Hematopoietic multipotent progenitor cell treated with erythropoietin and hydrocortisone succinate and interleukin-3 and kit ligand, for 6 days (in vitro differentiated cells): Measurements from ENCODE around the gene NOTCH1.
"Not testable (repeated sequence)": the region's sequence is repeated elsewhere in the genome, so short reads cannot be mapped to it uniquely, and the experiment has no call there.

Experiments
- DNase-seq: peaks from one replicate; pipeline ENCODE4 v3.0.0-alpha.2; 2015

NOTCH1 gene

GRCh38 chr9:136545965-136546696 is at the start of gene NOTCH1:
Gene NOTCH1, minus strand, starts transcription at chr9:136546048. Its CDS starts 262 bp downstream, at chr9:136545786.
- peak; percentile 88 for DNase-seq

GRCh38 chr9:136594492-136594891 is 48.6 kb upstream of the NOTCH1 start:
- no peak for DNase-seq

GRCh38 chr9:136593581-136593980 is 47.7 kb upstream of the NOTCH1 start:
- DNase-seq, result no peak

GRCh38 chr9:136592666-136593065 is 46.8 kb upstream of the NOTCH1 start:
- no peak for DNase-seq

- DNase-seq, result no peak
Observed at GRCh38 chr9:136590821-136591752, 45.2 kb upstream of the NOTCH1 start.

GRCh38 chr9:136589766-136590763 is 44.2 kb upstream of the NOTCH1 start:
- DNase-seq, result no peak

GRCh38 chr9:136588663-136589464 is 43.0 kb upstream of the NOTCH1 start:
- DNase-seq, result no peak

GRCh38 chr9:136587944-136588662 is 42.3 kb upstream of the NOTCH1 start:
- no peak for DNase-seq

GRCh38 chr9:136587145-136587943 is 41.5 kb upstream of the NOTCH1 start:
- peak; percentile 35 for DNase-seq

- DNase-seq, result no peak
Observed at GRCh38 chr9:136586391-136586953, 40.6 kb upstream of the NOTCH1 start.

GRCh38 chr9:136585531-136586120 is 39.8 kb upstream of the NOTCH1 start:
- DNase-seq, result no peak

GRCh38 chr9:136584934-136585333 is 39.1 kb upstream of the NOTCH1 start:
- no peak for DNase-seq

GRCh38 chr9:136584401-136584932 is 38.6 kb upstream of the NOTCH1 start:
- no peak for DNase-seq

GRCh38 chr9:136582977-136583735 is 37.3 kb upstream of the NOTCH1 start:
- no peak for DNase-seq

GRCh38 chr9:136581614-136582447 is 36.0 kb upstream of the NOTCH1 start:
- no peak for DNase-seq

- not testable (repeated sequence) for DNase-seq
Observed at GRCh38 chr9:136579650-136580219, 33.9 kb upstream of the NOTCH1 start.
